ENCODE results near the gene TEX29. TPM values are rescaled to one million over a fixed set of nuclear protein-coding genes. Genes with fewer than 3 reads are reported as not detected.

The TEX29 gene
- total RNA-seq, 1 experiment from 2014 or later: 0.33 TPM

DNA sequence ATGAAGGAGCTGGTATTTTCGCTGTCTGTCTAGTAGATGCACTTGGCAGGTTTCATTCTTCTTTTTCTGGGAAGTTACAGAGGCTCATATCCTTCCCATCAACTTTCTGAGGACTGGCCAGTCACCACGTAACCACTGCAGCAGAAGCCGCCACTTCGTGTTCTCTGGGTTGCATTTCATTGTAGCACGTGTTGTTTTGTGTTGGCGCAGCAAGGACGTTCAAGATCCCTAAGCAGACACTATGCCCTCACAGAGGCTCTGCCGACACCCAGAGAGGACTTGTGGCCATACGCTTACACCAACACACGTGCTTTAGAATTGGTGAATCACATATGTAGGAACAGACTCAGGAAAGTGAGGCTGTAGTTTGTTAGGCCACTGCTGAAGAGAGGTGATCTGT lies 42.2 kb upstream of the TEX29 start:
- Histone ChIP-seq H3K27me3 (ENCODE audit: insufficient read depth, low read length) (no peaks in the 10 kb centered on the region), H4K20me1 (ENCODE audit: control insufficient read depth, insufficient read depth, insufficient read length) (no peaks in the 10 kb centered on the region), H3K4me2 (ENCODE audit: insufficient read depth, insufficient read length, low read length) (no peak overlapping the region), H4K91ac (ENCODE audit: insufficient read length, low read depth, low read length) (no peak overlapping the region), H3T11ph (ENCODE audit: low read length) (no peak overlapping the region), H3K9ac (ENCODE audit: extremely low read depth, insufficient read length, low read length) (no peak overlapping the region), H2AK5ac (ENCODE audit: insufficient read length, low read length) (no peak overlapping the region), H3K18ac (ENCODE audit: insufficient read length, low read depth, low read length) (no peak overlapping the region), H2BK15ac (ENCODE audit: low read depth, low read length) (no peak overlapping the region), H3K4me1 (ENCODE audit: insufficient read depth, low read length) (no peaks in the 10 kb centered on the region), H2AFZ (ENCODE audit: low read length) (no peak overlapping the region), H3K79me1 (ENCODE audit: insufficient read depth, low read depth, low read length, poor library complexity, severe bottlenecking) (no peaks in the 10 kb centered on the region), H3K56ac (ENCODE audit: insufficient read length, low read depth, low read length) (no peak overlapping the region), H3K79me2 (ENCODE audit: insufficient read depth, low read length) (no peaks in the 10 kb centered on the region), H2BK20ac (ENCODE audit: low read depth, low read length, poor library complexity, severe bottlenecking) (no peak overlapping the region), H3K23ac (ENCODE audit: insufficient read length, low read depth, low read length) (no peak overlapping the region), H3K14ac (ENCODE audit: insufficient read depth, low read length) (no peak overlapping the region), H2BK5ac (ENCODE audit: insufficient read length, low read length) (no peak overlapping the region), H2BK12ac (ENCODE audit: insufficient read length, low read depth, low read length) (no peak overlapping the region), H2BK120ac (ENCODE audit: low read depth, low read length, poor library complexity, severe bottlenecking) (no peak overlapping the region), H4K8ac (replicated peaks; ENCODE audit: insufficient read length, low read depth, low read length) (no peak overlapping the region), H3K4ac (ENCODE audit: low read depth, low read length) (no peak overlapping the region), H3K9me3 (ENCODE audit: control insufficient read depth, low read depth, low read length) (no peaks in the 10 kb centered on the region), H3K27ac (ENCODE audit: insufficient read length, low read depth, low read length) (no peak overlapping the region), H3K23me2 (ENCODE audit: insufficient read length, low read depth, low read length, poor library complexity, severe bottlenecking) (no peaks in the 10 kb centered on the region), H4K5ac (ENCODE audit: insufficient read length, low read depth, low read length) (no peak overlapping the region)
- TF ChIP-seq, protein P1, sequence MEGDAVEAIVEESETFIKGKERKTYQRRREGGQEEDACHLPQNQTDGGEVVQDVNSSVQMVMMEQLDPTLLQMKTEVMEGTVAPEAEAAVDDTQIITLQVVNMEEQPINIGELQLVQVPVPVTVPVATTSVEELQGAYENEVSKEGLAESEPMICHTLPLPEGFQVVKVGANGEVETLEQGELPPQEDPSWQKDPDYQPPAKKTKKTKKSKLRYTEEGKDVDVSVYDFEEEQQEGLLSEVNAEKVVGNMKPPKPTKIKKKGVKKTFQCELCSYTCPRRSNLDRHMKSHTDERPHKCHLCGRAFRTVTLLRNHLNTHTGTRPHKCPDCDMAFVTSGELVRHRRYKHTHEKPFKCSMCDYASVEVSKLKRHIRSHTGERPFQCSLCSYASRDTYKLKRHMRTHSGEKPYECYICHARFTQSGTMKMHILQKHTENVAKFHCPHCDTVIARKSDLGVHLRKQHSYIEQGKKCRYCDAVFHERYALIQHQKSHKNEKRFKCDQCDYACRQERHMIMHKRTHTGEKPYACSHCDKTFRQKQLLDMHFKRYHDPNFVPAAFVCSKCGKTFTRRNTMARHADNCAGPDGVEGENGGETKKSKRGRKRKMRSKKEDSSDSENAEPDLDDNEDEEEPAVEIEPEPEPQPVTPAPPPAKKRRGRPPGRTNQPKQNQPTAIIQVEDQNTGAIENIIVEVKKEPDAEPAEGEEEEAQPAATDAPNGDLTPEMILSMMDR (conservative IDR thresholded peaks at IDR 0.05): no peak
- no CpG with 5 or more reads among the region's 10 CpGs for WGBS (ENCODE audit: extremely low coverage, insufficient read length, low lambda C conversion rate)
- Mint-ChIP-seq H3K4me1 (no peaks in the 10 kb centered on the region), H3K4me3 (no peak overlapping the region), H3K9me3 (no peaks in the 10 kb centered on the region), H3K27ac (peak overlapping the region in 1 of 3 experiments; percentile 11; a peak in 2 of 7 replicates), H3K27me3 (ENCODE audit: low read depth) (no peaks in the 10 kb centered on the region; the same call in 1 of the 2 replicates), H3K36me3 (ENCODE audit: insufficient read depth in 1 of 3, low read depth in 3 of 3) (peaks cover 11 to 68% (median 66%) of the 10 kb centered on the region in 3 experiments; a peak in 6 of 7 replicates)
- DNase-seq: no peak
